HepG2 (cell line): Measurements from ENCODE around the gene CDK11A. TPM values are rescaled to one million over a fixed set of nuclear protein-coding genes. Genes with fewer than 3 reads are reported as not detected.
A peak's percentile ranks its signal among the peaks of the same experiment; 100 is the strongest.

Source experiments
- AHR ChIP-seq: IDR thresholded peaks from 2 replicates; pipeline ENCODE4 v1.6.1; 2018; ENCODE audit warnings: missing genetic modification reagents, missing compliant biosample characterization
- ARNT ChIP-seq: fragments of 450-650 bp; IDR thresholded peaks from 2 replicates; pipeline ENCODE4 v1.6.1; 2017
- CEBPG ChIP-seq: IDR thresholded peaks from 2 replicates; pipeline ENCODE4 v1.6.1; 2016
- CHD4 ChIP-seq: fragments of 200-600 bp; sonication (generic); IDR thresholded peaks from 2 replicates; pipeline ENCODE4 v1.7.0; 2017; ENCODE audit warnings: mild to moderate bottlenecking, low read length, borderline replicate concordance
- EP300 ChIP-seq, 3 experiments: sonication (generic) in 1 of 3; formaldehyde crosslinking in 1 of 3; IDR thresholded peaks; 2 replicates each; pipeline versions ENCODE4 v1.5.1 to v1.6.1; 2011 to 2020; ENCODE audit warnings: low read depth in 2 of 3, low read length in 2 of 3, borderline replicate concordance in 1 of 3, improper control_type of control experiment in 1 of 3, mild to moderate bottlenecking in 1 of 3, missing genetic modification reagents in 1 of 3, moderate library complexity in 1 of 3
- KDM4B ChIP-seq: sonication (generic); formaldehyde crosslinking; IDR thresholded peaks from 2 replicates; pipeline ENCODE4 v1.4.0; 2020; ENCODE audit warnings: missing genetic modification reagents
- NBN ChIP-seq: fragments of 450-650 bp; conservative IDR thresholded peaks from 2 replicates; pipeline ENCODE4 v1.6.1; 2017
- NCOA1 ChIP-seq: sonication (generic); formaldehyde crosslinking; IDR thresholded peaks from 2 replicates; pipeline ENCODE4 v1.9.0; 2021; ENCODE audit warnings: missing genetic modification reagents
- NFIC ChIP-seq: IDR thresholded peaks from 2 replicates; pipeline ENCODE4 v1.6.1; 2012; ENCODE audit warnings: mild to moderate bottlenecking, low read length, inconsistent platforms
- SMARCC2 ChIP-seq: fragments of 450-650 bp; IDR thresholded peaks from 2 replicates; pipeline ENCODE4 v1.6.1; 2017; ENCODE audit warnings: antibody characterized with exemption, mild to moderate bottlenecking
- SMARCE1 ChIP-seq: fragments of 450-650 bp; IDR thresholded peaks from 2 replicates; pipeline ENCODE4 v1.6.1; 2017; ENCODE audit warnings: borderline replicate concordance
- SP4 ChIP-seq: sonication (generic); formaldehyde crosslinking; IDR thresholded peaks from 2 replicates; pipeline ENCODE4 v1.8.1; 2023; ENCODE audit warnings: mild to moderate bottlenecking, missing genetic modification reagents
- TSC22D2 ChIP-seq: sonication (generic); formaldehyde crosslinking; IDR thresholded peaks from 2 replicates; pipeline ENCODE4 v1.5.1; 2020; ENCODE audit warnings: missing genetic modification reagents, mild to moderate bottlenecking, borderline replicate concordance
- YY1 ChIP-seq: IDR thresholded peaks from 2 replicates; pipeline ENCODE4 v1.6.1; 2011; ENCODE audit warnings: low read length, low read depth, moderate library complexity, mild to moderate bottlenecking; ENCODE audit not compliant: insufficient read depth, insufficient replicate concordance
- ZNF234 ChIP-seq: sonication (generic); formaldehyde crosslinking; conservative IDR thresholded peaks from 2 replicates; pipeline ENCODE4 v1.5.1; 2020; ENCODE audit warnings: mild to moderate bottlenecking, missing genetic modification reagents
- ZNF468 ChIP-seq: sonication (generic); formaldehyde crosslinking; IDR thresholded peaks from 2 replicates; pipeline ENCODE4 v1.8.0; 2022; ENCODE audit warnings: mild to moderate bottlenecking, moderate library complexity, missing genetic modification reagents
- polyA plus RNA-seq, 8 experiments: library from polyadenylated mRNA; depleted of rRNA in 3 of 8; stranded (reverse) in 7 of 8; unstranded in 1 of 8; fragments of >200 nt; fragmentation: Illumina TruSeq in 4 of 8; extraction: Trizol in 4 of 8; gene quantifications; 2 replicates each; pipeline versions ENCODE4 v1.2.1 to v1.2.3, GENCODE V29; 2011 to 2016; ENCODE audit warnings: low read depth in 4 of 8, missing spikeins in 1 of 8, mixed read lengths in 1 of 8; ENCODE audit not compliant: insufficient read depth in 1 of 8
- total RNA-seq, 5 experiments: library from RNA; depleted of rRNA; stranded (reverse); fragments of >200 nt; fragmentation: Illumina TruSeq; extraction: Trizol; gene quantifications; 2 replicates each; pipeline ENCODE4 v1.2.3, GENCODE V29; 2016; ENCODE audit warnings: low read depth in 1 of 5
- TF ChIP-seq, protein P1 (sequence below): sonication (generic); formaldehyde crosslinking; IDR thresholded peaks from 2 replicates; pipeline ENCODE4 v1.5.1; 2020; ENCODE audit warnings: mild to moderate bottlenecking, missing genetic modification reagents, moderate library complexity
- TF ChIP-seq, protein P2 (sequence below): sonication (generic); formaldehyde crosslinking; IDR thresholded peaks from 2 replicates; pipeline ENCODE4 v1.5.0; 2020; ENCODE audit warnings: missing genetic modification reagents
- TF ChIP-seq, protein P3 (sequence below): sonication (generic); formaldehyde crosslinking; IDR thresholded peaks from 2 replicates; pipeline ENCODE4 v1.5.1; 2020; ENCODE audit warnings: mild to moderate bottlenecking, missing genetic modification reagents, borderline replicate concordance
- TF ChIP-seq, protein P4 (sequence below): IDR thresholded peaks from 2 replicates; pipeline ENCODE4 v1.6.1; 2016; ENCODE audit warnings: low read depth, borderline replicate concordance
- TF ChIP-seq, protein P5 (sequence below): fragments of 450-650 bp; IDR thresholded peaks from 2 replicates; pipeline ENCODE4 v1.6.1; 2016

CDK11A gene
- total and polyA plus RNA-seq, 2 of the 13 experiments (the other 11 are each of a cell fraction or from before 2014, with no cell fraction given): 11.2 to 17.9 TPM

DNA sequence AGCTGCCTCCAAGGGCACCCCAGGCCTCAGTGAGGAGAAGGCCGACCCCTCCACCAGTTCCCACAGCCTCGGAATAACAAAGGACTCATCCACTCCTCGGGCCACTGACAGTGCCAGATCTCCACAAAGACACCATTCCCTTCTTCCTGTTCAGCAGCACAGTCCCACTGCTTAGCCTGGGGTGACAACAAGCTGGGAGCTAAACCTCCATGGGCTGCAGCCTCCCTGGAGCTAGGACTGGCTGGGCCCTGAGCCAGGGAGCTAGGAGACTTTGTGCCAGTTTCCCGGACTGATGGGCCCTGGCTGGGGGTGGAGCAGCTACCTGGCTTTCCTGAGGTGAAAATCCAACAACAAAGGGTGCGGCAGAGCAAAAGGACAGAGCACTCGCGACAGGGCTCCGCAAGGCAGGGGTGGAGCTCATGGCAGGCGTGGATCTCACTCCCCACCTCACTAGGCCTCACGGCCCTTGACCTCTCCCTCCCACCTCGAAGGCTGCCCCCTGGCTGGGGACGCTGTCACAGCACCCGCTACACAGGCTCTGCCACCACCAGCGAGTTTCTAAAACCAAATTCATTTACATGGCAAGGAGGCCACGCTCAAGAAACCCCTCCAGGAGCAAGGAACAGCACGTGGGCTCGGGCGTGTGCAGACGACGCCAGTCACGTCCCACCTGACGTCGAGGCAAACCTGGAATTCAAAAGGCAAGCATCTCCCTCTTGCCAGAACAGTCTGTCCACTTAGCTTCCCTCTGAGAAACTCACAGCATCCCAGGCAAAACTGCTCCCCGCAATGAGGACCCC is 45.4 kb downstream of the CDK11A start (continued):
- TF ChIP-seq, protein P1, sequence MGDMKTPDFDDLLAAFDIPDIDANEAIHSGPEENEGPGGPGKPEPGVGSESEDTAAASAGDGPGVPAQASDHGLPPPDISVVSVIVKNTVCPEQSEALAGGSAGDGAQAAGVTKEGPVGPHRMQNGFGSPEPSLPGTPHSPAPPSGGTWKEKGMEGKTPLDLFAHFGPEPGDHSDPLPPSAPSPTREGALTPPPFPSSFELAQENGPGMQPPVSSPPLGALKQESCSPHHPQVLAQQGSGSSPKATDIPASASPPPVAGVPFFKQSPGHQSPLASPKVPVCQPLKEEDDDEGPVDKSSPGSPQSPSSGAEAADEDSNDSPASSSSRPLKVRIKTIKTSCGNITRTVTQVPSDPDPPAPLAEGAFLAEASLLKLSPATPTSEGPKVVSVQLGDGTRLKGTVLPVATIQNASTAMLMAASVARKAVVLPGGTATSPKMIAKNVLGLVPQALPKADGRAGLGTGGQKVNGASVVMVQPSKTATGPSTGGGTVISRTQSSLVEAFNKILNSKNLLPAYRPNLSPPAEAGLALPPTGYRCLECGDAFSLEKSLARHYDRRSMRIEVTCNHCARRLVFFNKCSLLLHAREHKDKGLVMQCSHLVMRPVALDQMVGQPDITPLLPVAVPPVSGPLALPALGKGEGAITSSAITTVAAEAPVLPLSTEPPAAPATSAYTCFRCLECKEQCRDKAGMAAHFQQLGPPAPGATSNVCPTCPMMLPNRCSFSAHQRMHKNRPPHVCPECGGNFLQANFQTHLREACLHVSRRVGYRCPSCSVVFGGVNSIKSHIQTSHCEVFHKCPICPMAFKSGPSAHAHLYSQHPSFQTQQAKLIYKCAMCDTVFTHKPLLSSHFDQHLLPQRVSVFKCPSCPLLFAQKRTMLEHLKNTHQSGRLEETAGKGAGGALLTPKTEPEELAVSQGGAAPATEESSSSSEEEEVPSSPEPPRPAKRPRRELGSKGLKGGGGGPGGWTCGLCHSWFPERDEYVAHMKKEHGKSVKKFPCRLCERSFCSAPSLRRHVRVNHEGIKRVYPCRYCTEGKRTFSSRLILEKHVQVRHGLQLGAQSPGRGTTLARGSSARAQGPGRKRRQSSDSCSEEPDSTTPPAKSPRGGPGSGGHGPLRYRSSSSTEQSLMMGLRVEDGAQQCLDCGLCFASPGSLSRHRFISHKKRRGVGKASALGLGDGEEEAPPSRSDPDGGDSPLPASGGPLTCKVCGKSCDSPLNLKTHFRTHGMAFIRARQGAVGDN (CRISPR knock-in tag): peak; percentile 99
- TF ChIP-seq YY1 (peak; percentile 42), NFIC (no peak), AHR (0 out of 2 replicates have a peak, but pooled peaks have one; percentile 31), NBN (no peak), KDM4B (CRISPR knock-in tag) (peak; percentile 55; the same call in 1 of the 2 replicates), ARNT (no peak), ZNF234 (no peak), SMARCE1 (no peak), TSC22D2 (CRISPR knock-in tag) (no peak; the same call in 1 of the 2 replicates), CEBPG (no peak), EP300 (IDR thresholded peaks at IDR 0.05; ENCODE audit: low read depth in 2 of 2, low read length in 2 of 2) (peak in 1 of 2 experiments; percentile 33; a peak in 1 of 4 replicates), EP300 (CRISPR knock-in tag; IDR thresholded peaks at IDR 0.05; ENCODE audit: borderline replicate concordance) (peak; percentile 33), NCOA1 (CRISPR knock-in tag) (no peak), SP4 (CRISPR knock-in tag) (peak; percentile 49; the same call in 1 of the 2 replicates), ZNF468 (CRISPR knock-in tag) (no peak), CHD4 (no peak), SMARCC2 (no peak)
- TF ChIP-seq, protein P2, sequence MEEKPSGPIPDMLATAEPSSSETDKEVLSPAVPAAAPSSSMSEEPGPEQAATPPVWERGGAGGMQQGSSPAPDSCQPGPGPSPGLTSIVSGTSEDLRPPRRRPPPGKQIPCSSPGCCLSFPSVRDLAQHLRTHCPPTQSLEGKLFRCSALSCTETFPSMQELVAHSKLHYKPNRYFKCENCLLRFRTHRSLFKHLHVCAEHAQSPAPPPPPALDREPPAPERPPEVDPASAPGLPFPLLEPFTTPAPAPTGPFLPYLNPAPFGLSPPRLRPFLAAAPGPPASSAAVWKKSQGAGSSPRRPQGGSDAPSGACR (CRISPR knock-in tag): no peak
- TF ChIP-seq, protein P3, sequence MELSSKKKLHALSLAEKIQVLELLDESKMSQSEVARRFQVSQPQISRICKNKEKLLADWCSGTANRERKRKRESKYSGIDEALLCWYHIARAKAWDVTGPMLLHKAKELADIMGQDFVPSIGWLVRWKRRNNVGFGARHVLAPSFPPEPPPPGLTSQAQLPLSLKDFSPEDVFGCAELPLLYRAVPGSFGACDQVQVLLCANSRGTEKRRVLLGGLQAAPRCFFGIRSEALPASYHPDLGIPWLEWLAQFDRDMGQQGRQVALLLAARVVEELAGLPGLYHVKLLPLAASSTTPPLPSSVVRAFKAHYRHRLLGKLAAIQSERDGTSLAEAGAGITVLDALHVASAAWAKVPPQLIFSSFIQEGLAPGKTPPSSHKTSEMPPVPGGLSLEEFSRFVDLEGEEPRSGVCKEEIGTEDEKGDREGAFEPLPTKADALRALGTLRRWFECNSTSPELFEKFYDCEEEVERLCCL (CRISPR knock-in tag): no peak
- TF ChIP-seq, protein P4, sequence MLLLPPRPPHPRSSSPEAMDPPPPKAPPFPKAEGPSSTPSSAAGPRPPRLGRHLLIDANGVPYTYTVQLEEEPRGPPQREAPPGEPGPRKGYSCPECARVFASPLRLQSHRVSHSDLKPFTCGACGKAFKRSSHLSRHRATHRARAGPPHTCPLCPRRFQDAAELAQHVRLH (CRISPR knock-in tag): no peak
- TF ChIP-seq, protein P5, sequence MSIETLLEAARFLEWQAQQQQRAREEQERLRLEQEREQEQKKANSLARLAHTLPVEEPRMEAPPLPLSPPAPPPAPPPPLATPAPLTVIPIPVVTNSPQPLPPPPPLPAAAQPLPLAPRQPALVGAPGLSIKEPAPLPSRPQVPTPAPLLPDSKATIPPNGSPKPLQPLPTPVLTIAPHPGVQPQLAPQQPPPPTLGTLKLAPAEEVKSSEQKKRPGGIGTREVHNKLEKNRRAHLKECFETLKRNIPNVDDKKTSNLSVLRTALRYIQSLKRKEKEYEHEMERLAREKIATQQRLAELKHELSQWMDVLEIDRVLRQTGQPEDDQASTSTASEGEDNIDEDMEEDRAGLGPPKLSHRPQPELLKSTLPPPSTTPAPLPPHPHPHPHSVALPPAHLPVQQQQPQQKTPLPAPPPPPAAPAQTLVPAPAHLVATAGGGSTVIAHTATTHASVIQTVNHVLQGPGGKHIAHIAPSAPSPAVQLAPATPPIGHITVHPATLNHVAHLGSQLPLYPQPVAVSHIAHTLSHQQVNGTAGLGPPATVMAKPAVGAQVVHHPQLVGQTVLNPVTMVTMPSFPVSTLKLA: no peak
